HEK293 (cell line): Measurements from ENCODE around the gene SMPD3.
A peak's percentile ranks its signal among the peaks of the same experiment; 100 is the strongest.

Experiments
- CTCF ChIA-PET: fragments of 350-600 bp; formaldehyde crosslinking; extraction: SDS; loops from one replicate; lab custom pipeline; 2021; ENCODE audit warnings: antibody characterized with exemption; lab: Yijun Ruan, JAX
- POLR2A ChIA-PET: fragments of 300-600 bp; formaldehyde crosslinking; extraction: SDS; loops from one replicate; lab custom pipeline; 2020; ENCODE audit warnings: antibody characterized with exemption, inconsistent platforms; lab: Yijun Ruan, JAX
- H3K27ac ChIP-seq: fragments of 200-500 bp; sonication (Bioruptor generic); 2 replicates; pipeline ENCODE4 v1.5.1; 2014; ENCODE audit warnings: low read depth, low read length, control low read depth, inconsistent platforms; ENCODE audit errors: extremely low read depth
- H3K36me3 ChIP-seq, 2 experiments: fragments of 200-500 bp in 1 of 2; sonication (Bioruptor generic) in 1 of 2; 1 replicate in 1 of 2; 2 replicates in 1 of 2; pipeline ENCODE4 v1.5.1; 2014 to 2017; ENCODE audit warnings: inconsistent platforms in 2 of 2, low read length in 2 of 2; ENCODE audit not compliant: control insufficient read depth in 2 of 2, insufficient read depth in 1 of 2
- H3K4me1 ChIP-seq: fragments of 200-500 bp; sonication (Bioruptor generic); 2 replicates; pipeline ENCODE4 v1.5.1; 2014; ENCODE audit warnings: mild to moderate bottlenecking, low read length, inconsistent platforms; ENCODE audit not compliant: control insufficient read depth, insufficient read depth
- H3K4me3 ChIP-seq: 2 replicates; pipeline ENCODE4 v1.5.1; 2011; ENCODE audit warnings: low read depth, mild to moderate bottlenecking, control low read depth, low read length, moderate library complexity
- H3K9me3 ChIP-seq: fragments of 200-500 bp; sonication (Bioruptor generic); 2 replicates; pipeline ENCODE4 v1.5.1; 2014; ENCODE audit warnings: low read depth, low read length, inconsistent platforms; ENCODE audit not compliant: control insufficient read depth, insufficient read depth
- KLF9 ChIP-seq: fragments of 450-650 bp; formaldehyde crosslinking; IDR thresholded peaks from 2 replicates; pipeline ENCODE4 v1.5.1; 2016; ENCODE audit warnings: missing biosample characterization, missing genetic modification characterization, low read depth
- OSR2 ChIP-seq: fragments of 450-650 bp; formaldehyde crosslinking; IDR thresholded peaks from 2 replicates; pipeline ENCODE4 v1.5.1; 2016; ENCODE audit warnings: missing biosample characterization, missing genetic modification characterization
- SCRT2 ChIP-seq: fragments of 450-650 bp; formaldehyde crosslinking; IDR thresholded peaks from 2 replicates; pipeline ENCODE4 v1.5.1; 2016; ENCODE audit warnings: missing biosample characterization, missing genetic modification characterization
- ZBTB20 ChIP-seq: fragments of 450-650 bp; formaldehyde crosslinking; IDR thresholded peaks from 2 replicates; pipeline ENCODE4 v1.5.1; 2016; ENCODE audit warnings: missing biosample characterization, missing genetic modification characterization
- ZNF114 ChIP-seq: fragments of 450-650 bp; formaldehyde crosslinking; IDR thresholded peaks from 2 replicates; pipeline ENCODE4 v1.5.0; 2017; ENCODE audit warnings: missing biosample characterization, missing genetic modification characterization
- ZNF169 ChIP-seq: fragments of 450-650 bp; formaldehyde crosslinking; IDR thresholded peaks from 2 replicates; pipeline ENCODE4 v1.5.1; 2016; ENCODE audit warnings: missing biosample characterization, missing genetic modification characterization
- ZNF223 ChIP-seq: fragments of 450-650 bp; formaldehyde crosslinking; IDR thresholded peaks from 2 replicates; pipeline ENCODE4 v1.5.1; 2016; ENCODE audit warnings: missing biosample characterization, missing genetic modification characterization
- ZNF274 ChIP-seq, 2 experiments: fragments of 200-500 bp in 1 of 2; fragments of 450-650 bp in 1 of 2; sonication (Bioruptor generic) in 1 of 2; formaldehyde crosslinking in 1 of 2; IDR thresholded peaks; 2 replicates each; pipeline versions ENCODE4 v1.5.1 to v1.6.1; 2014 to 2016; ENCODE audit warnings: borderline replicate concordance in 1 of 2, inconsistent platforms in 1 of 2, low read length in 1 of 2, missing biosample characterization in 1 of 2, missing genetic modification characterization in 1 of 2
- ZNF473 ChIP-seq: fragments of 450-650 bp; formaldehyde crosslinking; IDR thresholded peaks from 2 replicates; pipeline ENCODE4 v1.5.1; 2017; ENCODE audit warnings: missing biosample characterization, missing genetic modification characterization
- ZNF76 ChIP-seq: fragments of 450-650 bp; formaldehyde crosslinking; IDR thresholded peaks from 2 replicates; pipeline ENCODE4; 2016; ENCODE audit warnings: low read depth, missing biosample characterization, missing genetic modification characterization, borderline replicate concordance
- TF ChIP-seq, protein P1 (sequence below): fragments of 450-650 bp; formaldehyde crosslinking; IDR thresholded peaks from 2 replicates; pipeline ENCODE4 v1.5.1; 2016; ENCODE audit warnings: missing biosample characterization, missing genetic modification characterization
- TF ChIP-seq, protein P2 (sequence below): fragments of 450-650 bp; formaldehyde crosslinking; IDR thresholded peaks from 2 replicates; pipeline ENCODE4 v1.5.1; 2016; ENCODE audit warnings: missing biosample characterization, missing genetic modification characterization
- TF ChIP-seq, protein P3 (sequence below): fragments of 450-650 bp; formaldehyde crosslinking; IDR thresholded peaks from 2 replicates; pipeline ENCODE4 v1.5.1; 2016; ENCODE audit warnings: missing biosample characterization, missing genetic modification characterization
- TF ChIP-seq, protein P4 (sequence below): fragments of 450-650 bp; formaldehyde crosslinking; IDR thresholded peaks from 2 replicates; pipeline ENCODE4 v1.5.1; 2016; ENCODE audit warnings: missing biosample characterization, missing genetic modification characterization
- TF ChIP-seq, protein P5 (sequence below): fragments of 450-650 bp; formaldehyde crosslinking; IDR thresholded peaks from 2 replicates; pipeline ENCODE4; 2016; ENCODE audit warnings: missing biosample characterization, missing genetic modification characterization

SMPD3 gene

DNA sequence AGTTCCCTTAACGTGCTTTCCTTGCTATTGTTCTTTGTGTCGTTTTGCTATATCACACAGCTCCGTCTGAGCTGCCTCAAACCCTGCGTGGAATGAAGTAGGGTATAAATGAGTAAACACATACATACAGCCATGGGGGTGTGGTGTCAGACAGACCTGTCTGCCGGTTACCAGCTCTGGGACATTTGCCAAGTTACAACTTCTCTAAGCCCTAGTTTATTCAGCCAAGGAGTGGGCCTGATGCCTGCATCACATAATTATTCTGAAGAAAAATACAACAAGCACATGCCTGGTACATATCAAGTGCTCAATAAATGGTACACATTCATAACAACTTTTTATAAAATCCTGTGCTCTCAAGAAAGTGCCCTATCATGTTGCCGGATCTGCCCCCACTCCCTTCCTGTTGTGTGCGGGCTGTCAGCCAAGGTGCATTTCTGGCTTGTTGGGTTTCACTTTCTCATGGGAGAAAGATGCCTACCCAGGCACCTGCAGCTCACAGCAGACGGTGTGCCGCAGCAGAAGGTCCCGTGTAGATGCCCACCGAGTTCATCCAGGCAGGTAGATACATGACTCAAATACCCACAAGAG is 30.5 kb downstream of the SMPD3 start (continued):
- TF ChIP-seq, protein P1, sequence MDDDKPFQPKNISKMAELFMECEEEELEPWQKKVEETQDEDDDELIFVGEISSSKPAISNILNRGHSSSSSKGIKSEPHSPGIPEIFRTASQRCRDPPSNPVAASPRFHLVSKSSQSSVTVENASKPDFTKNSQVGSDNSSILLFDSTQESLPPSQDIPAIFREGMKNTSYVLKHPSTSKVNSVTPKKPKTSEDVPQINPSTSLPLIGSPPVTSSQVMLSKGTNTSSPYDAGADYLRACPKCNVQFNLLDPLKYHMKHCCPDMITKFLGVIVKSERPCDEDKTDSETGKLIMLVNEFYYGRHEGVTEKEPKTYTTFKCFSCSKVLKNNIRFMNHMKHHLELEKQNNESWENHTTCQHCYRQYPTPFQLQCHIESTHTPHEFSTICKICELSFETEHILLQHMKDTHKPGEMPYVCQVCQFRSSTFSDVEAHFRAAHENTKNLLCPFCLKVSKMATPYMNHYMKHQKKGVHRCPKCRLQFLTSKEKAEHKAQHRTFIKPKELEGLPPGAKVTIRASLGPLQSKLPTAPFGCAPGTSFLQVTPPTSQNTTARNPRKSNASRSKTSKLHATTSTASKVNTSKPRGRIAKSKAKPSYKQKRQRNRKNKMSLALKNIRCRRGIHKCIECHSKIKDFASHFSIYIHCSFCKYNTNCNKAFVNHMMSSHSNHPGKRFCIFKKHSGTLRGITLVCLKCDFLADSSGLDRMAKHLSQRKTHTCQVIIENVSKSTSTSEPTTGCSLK (tag by site-specific recombination) = no peak
- peak; percentile 34; the same call in 1 of the 2 replicates for TF ChIP-seq KLF9 (tag by site-specific recombination)
- TF ChIP-seq, protein P2, sequence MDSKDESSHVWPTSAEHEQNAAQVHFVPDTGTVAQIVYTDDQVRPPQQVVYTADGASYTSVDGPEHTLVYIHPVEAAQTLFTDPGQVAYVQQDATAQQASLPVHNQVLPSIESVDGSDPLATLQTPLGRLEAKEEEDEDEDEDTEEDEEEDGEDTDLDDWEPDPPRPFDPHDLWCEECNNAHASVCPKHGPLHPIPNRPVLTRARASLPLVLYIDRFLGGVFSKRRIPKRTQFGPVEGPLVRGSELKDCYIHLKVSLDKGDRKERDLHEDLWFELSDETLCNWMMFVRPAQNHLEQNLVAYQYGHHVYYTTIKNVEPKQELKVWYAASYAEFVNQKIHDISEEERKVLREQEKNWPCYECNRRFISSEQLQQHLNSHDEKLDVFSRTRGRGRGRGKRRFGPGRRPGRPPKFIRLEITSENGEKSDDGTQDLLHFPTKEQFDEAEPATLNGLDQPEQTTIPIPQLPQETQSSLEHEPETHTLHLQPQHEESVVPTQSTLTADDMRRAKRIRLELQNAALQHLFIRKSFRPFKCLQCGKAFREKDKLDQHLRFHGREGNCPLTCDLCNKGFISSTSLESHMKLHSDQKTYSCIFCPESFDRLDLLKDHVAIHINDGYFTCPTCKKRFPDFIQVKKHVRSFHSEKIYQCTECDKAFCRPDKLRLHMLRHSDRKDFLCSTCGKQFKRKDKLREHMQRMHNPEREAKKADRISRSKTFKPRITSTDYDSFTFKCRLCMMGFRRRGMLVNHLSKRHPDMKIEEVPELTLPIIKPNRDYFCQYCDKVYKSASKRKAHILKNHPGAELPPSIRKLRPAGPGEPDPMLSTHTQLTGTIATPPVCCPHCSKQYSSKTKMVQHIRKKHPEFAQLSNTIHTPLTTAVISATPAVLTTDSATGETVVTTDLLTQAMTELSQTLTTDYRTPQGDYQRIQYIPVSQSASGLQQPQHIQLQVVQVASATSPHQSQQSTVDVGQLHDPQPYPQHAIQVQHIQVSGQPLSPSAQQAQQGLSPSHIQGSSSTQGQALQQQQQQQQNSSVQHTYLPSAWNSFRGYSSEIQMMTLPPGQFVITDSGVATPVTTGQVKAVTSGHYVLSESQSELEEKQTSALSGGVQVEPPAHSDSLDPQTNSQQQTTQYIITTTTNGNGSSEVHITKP = 0 out of 2 replicates have a peak, but pooled peaks have one; percentile 26

DNA sequence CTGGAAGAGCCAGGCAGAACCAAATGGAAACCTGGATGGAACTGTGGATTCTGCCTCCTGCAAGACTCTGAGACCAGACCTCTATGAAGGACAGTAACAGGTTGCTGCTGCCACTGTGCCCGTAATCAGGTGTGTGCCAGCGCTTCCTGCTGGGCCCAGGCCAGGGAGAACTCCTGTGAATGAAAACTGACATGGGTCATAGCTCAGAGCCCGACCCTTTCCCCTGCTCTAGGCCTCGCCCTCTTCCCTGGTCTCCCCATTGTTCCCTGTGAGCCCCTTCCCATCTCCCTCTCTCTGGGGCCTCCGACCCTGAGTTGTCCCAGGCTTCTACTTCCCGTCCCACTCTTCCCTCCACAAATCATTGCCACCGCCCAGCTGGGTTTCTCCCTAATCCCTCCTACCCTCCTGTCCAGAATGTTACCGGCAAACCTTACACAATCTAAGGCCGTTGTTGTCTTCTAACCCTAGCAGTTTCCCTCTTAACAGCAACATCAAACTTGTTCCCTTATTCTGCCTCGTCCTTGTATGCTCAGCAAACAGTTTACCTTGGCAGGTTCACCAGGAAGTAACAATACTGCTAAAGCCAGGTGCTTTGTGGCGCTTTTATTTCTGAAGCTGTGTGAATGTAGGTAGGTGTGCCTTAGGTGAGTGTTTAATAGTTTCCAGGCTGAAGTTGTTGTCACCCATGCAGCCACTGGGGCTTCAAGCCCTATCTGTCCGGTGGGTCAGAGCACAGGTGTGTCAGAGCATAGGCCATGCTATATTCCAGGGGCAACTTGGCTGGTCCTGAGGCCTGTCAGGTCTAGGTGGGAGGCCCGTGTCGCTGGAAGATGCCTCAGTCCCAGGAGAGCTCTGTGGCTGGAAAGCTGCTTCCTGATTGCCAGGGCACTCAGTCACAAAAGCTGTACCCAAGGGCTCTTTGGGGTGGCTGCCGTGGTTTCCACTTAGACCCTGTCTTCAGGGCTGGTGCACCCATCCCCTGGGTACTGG is 32.0 kb downstream of the SMPD3 start:
- Histone ChIP-seq H3K36me3 (no peaks in the 10 kb centered on the region), H3K9me3 (no peaks in the 10 kb centered on the region), H3K27ac (no peak overlapping the region), H3K4me1 (peaks cover 11% of the 10 kb centered on the region), H3K4me3 (no peak overlapping the region)
- ChIA-PET POLR2A (no interaction called here), CTCF (interaction anchor here (0.7 to 1.3 kb wide), 2 partner anchors 18 to 48 kb away, joined by 3 to 4 read pairs; no protein-coding TSS in a partner anchor)
- TF ChIP-seq SCRT2 (peak; percentile 42; the same call in 1 of the 2 replicates), OSR2 (no peak), ZNF274 (IDR thresholded peaks at IDR 0.05; ENCODE audit: low read length) (no peak), ZNF274 (tag by site-specific recombination; IDR thresholded peaks at IDR 0.05; ENCODE audit: borderline replicate concordance) (no peak)

DNA sequence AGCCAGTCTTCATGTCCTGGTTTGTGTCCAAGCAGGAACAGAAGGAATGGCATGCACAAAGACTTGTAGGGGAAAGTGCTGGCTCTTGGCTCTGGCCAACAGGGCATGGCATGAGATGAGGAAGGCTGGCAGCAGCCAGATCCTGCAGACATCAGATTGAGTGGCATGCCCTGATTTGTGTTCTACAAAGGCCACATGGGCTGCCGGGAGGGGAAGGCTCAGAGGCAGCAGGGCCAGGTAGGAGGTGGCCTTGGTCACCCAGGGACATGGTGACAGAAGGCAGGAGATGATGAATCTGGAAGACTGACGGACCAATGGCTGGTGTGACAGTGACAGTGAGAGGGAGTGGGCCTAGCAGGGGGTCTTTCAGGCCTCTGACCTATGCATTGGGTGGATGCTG is 33.7 kb downstream of the SMPD3 start:
- TF ChIP-seq ZNF76 (tag by site-specific recombination) = no peak
- TF ChIP-seq ZNF114 (tag by site-specific recombination) = no peak
- TF ChIP-seq, protein P3, sequence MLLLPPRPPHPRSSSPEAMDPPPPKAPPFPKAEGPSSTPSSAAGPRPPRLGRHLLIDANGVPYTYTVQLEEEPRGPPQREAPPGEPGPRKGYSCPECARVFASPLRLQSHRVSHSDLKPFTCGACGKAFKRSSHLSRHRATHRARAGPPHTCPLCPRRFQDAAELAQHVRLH (tag by site-specific recombination) = no peak
- no peak for TF ChIP-seq ZNF169 (tag by site-specific recombination)
- TF ChIP-seq ZBTB20 (tag by site-specific recombination) = no peak
- TF ChIP-seq ZNF473 (tag by site-specific recombination) = no peak
- TF ChIP-seq, protein P1 (tag by site-specific recombination) = no peak
- TF ChIP-seq, protein P4, sequence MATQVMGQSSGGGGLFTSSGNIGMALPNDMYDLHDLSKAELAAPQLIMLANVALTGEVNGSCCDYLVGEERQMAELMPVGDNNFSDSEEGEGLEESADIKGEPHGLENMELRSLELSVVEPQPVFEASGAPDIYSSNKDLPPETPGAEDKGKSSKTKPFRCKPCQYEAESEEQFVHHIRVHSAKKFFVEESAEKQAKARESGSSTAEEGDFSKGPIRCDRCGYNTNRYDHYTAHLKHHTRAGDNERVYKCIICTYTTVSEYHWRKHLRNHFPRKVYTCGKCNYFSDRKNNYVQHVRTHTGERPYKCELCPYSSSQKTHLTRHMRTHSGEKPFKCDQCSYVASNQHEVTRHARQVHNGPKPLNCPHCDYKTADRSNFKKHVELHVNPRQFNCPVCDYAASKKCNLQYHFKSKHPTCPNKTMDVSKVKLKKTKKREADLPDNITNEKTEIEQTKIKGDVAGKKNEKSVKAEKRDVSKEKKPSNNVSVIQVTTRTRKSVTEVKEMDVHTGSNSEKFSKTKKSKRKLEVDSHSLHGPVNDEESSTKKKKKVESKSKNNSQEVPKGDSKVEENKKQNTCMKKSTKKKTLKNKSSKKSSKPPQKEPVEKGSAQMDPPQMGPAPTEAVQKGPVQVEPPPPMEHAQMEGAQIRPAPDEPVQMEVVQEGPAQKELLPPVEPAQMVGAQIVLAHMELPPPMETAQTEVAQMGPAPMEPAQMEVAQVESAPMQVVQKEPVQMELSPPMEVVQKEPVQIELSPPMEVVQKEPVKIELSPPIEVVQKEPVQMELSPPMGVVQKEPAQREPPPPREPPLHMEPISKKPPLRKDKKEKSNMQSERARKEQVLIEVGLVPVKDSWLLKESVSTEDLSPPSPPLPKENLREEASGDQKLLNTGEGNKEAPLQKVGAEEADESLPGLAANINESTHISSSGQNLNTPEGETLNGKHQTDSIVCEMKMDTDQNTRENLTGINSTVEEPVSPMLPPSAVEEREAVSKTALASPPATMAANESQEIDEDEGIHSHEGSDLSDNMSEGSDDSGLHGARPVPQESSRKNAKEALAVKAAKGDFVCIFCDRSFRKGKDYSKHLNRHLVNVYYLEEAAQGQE (tag by site-specific recombination) = no peak
- TF ChIP-seq, protein P5, sequence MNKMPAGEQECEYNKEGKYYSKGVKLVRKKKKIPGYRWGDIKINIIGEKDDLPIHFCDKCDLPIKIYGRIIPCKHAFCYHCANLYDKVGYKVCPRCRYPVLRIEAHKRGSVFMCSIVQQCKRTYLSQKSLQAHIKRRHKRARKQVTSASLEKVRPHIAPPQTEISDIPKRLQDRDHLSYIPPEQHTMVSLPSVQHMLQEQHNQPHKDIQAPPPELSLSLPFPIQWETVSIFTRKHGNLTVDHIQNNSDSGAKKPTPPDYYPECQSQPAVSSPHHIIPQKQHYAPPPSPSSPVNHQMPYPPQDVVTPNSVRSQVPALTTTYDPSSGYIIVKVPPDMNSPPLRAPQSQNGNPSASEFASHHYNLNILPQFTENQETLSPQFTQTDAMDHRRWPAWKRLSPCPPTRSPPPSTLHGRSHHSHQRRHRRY (tag by site-specific recombination) = no peak
- no peak for TF ChIP-seq ZNF223
- Histone ChIP-seq H3K4me3 (no peak overlapping the region), H3K4me1 (peaks cover 11% of the 10 kb centered on the region), H3K9me3 (no peaks in the 10 kb centered on the region), H3K27ac (no peak overlapping the region), H3K36me3 (no peaks in the 10 kb centered on the region)
- CTCF ChIA-PET = no interaction called here
- POLR2A ChIA-PET = no interaction called here
